RWPE2 (cell line): Measurements from ENCODE around the gene PPM1M.

Experiments
- ATAC-seq: fragments of 200-7000 bp; cut with Tn5 transposase; 3 replicates; pipeline ENCODE4 v1.9.1; 2021; ENCODE audit warnings: low read depth
- DNase-seq: peaks from one replicate; pipeline ENCODE4 v3.0.0-alpha.2; 2020; ENCODE audit warnings: low spot score
- H3K27ac ChIP-seq: fragments of 450-650 bp; 2 replicates; pipeline ENCODE4 v1.5.1; 2017; ENCODE audit warnings: mild to moderate bottlenecking; ENCODE audit not compliant: poor library complexity, severe bottlenecking
- H3K27me3 ChIP-seq: fragments of 250-450 bp; sonication (Bioruptor Pico); 2 replicates; pipeline ENCODE4 v1.5.1; 2021; ENCODE audit warnings: mild to moderate bottlenecking, moderate library complexity; ENCODE audit not compliant: insufficient read depth, poor library complexity, severe bottlenecking
- H3K36me3 ChIP-seq: fragments of 250-450 bp; sonication (Bioruptor Pico); 2 replicates; pipeline ENCODE4 v1.5.1; 2020; ENCODE audit warnings: low read depth, mild to moderate bottlenecking, moderate library complexity
- H3K4me1 ChIP-seq: fragments of 250-450 bp; sonication (Bioruptor Pico); 2 replicates; pipeline ENCODE4 v1.5.1; 2021; ENCODE audit warnings: mild to moderate bottlenecking, moderate library complexity; ENCODE audit not compliant: insufficient read depth, poor library complexity, severe bottlenecking
- H3K4me3 ChIP-seq: fragments of 250-450 bp; sonication (Bioruptor Pico); 2 replicates; pipeline ENCODE4 v1.5.1; 2021; ENCODE audit warnings: mild to moderate bottlenecking, moderate library complexity; ENCODE audit not compliant: severe bottlenecking
- H3K9me3 ChIP-seq: fragments of 250-450 bp; sonication (Bioruptor Pico); 2 replicates; pipeline ENCODE4 v1.5.1; 2021; ENCODE audit warnings: mild to moderate bottlenecking, moderate library complexity; ENCODE audit not compliant: severe bottlenecking
- CTCF ChIP-seq: fragments of 450-650 bp; IDR thresholded peaks from one replicate; pipeline ENCODE4 v1.5.1; 2017; ENCODE audit warnings: mild to moderate bottlenecking, moderate library complexity; ENCODE audit not compliant: poor library complexity, severe bottlenecking

Gene PPM1M

GRCh38 chr3:52240059-52240885, 5.3 kb upstream of the PPM1M start:
- Histone ChIP-seq H3K36me3 (0 out of 2 replicates have a peak, but pooled peaks cover 2% of the 10 kb centered on the region), H3K27ac (peak overlapping the region; percentile 90), H3K4me1 (peaks cover 37% of the 10 kb centered on the region), H3K9me3 (no peaks in the 10 kb centered on the region), H3K4me3 (no peak overlapping the region), H3K27me3 (no peaks in the 10 kb centered on the region)
- DNase-seq, result peak; percentile 67
- TF ChIP-seq CTCF, result no peak
- ATAC-seq, result peak; percentile 19; the same call in 1 of the 3 replicates

GRCh38 chr3:52240886-52241370, 4.6 kb upstream of the PPM1M start:
- Histone ChIP-seq H3K27ac (peak overlapping the region; percentile 90), H3K27me3 (no peaks in the 10 kb centered on the region), H3K9me3 (no peaks in the 10 kb centered on the region), H3K4me3 (no peak overlapping the region), H3K4me1 (peaks cover 37% of the 10 kb centered on the region), H3K36me3 (no peaks in the 10 kb centered on the region)
- no peak for DNase-seq
- no peak for TF ChIP-seq CTCF
- ATAC-seq, result no peak

- H3K4me1 ChIP-seq, result peaks cover 33% of the 10 kb centered on the region
- ATAC-seq (no peak), DNase-seq (no peak)
- H3K27me3 ChIP-seq, result no peaks in the 10 kb centered on the region
- no peaks in the 10 kb centered on the region for H3K36me3 ChIP-seq
- no peak for TF ChIP-seq CTCF
- H3K27ac ChIP-seq, result no peak overlapping the region
- no peak overlapping the region for H3K4me3 ChIP-seq
- no peaks in the 10 kb centered on the region for H3K9me3 ChIP-seq
Measured at GRCh38 chr3:52242039-52242438, 3.5 kb upstream of the PPM1M start.

- peak; percentile 56 for DNase-seq
- Histone ChIP-seq H3K9me3 (no peaks in the 10 kb centered on the region), H3K36me3 (no peaks in the 10 kb centered on the region), H3K27ac (peak overlapping the region; percentile 52), H3K4me3 (no peak overlapping the region), H3K4me1 (peaks cover 24% of the 10 kb centered on the region), H3K27me3 (no peaks in the 10 kb centered on the region)
- peak; percentile 39 for ATAC-seq
- TF ChIP-seq CTCF, result no peak
Measured at GRCh38 chr3:52243791-52244628, 1.5 kb upstream of the PPM1M start.
